Prostate gland (tissue), 2 donors: ENCODE data around the gene INSRR. TPM values are rescaled to one million over a fixed set of nuclear protein-coding genes. Genes with fewer than 3 reads are reported as not detected.

Experiments
- DNase-seq: peaks from one replicate; pipeline ENCODE4 v3.0.0-alpha.2; 2019; ENCODE audit warnings: low spot score
- H3K27ac ChIP-seq, 2 donors: fragments of 200-600 bp; sonication (generic); 2 replicates each; pipeline ENCODE4 v1.5.1; 2017 to 2019
- H3K27me3 ChIP-seq: fragments of 200-600 bp; sonication (generic); replicated peaks from 2 replicates; pipeline ENCODE4 v1.5.1; 2019; ENCODE audit not compliant: insufficient read depth
- H3K36me3 ChIP-seq, 2 donors: fragments of 200-600 bp; sonication (generic); 1 replicate in 1 of 2; 2 replicates in 1 of 2; pipeline versions ENCODE4 v1.5.1 to v1.8.1; 2017 to 2019
- H3K4me1 ChIP-seq: fragments of 200-600 bp; sonication (generic); replicated peaks from 2 replicates; pipeline ENCODE4 v1.5.1; 2019
- H3K4me3 ChIP-seq, 2 donors: fragments of 200-600 bp; sonication (generic); 2 replicates each; pipeline ENCODE4 v1.5.1; 2017 to 2019
- H3K9me3 ChIP-seq: fragments of 200-600 bp; sonication (generic); 2 replicates; pipeline ENCODE4 v1.5.1; 2017
- CTCF ChIP-seq, 4 experiments: fragments of 200-600 bp in 2 of 4; fragments of 450-650 bp in 2 of 4; sonication (generic) in 2 of 4; IDR thresholded peaks; 1 replicate in 3 of 4; 2 replicates in 1 of 4; pipeline ENCODE4 v1.5.1; 2016 to 2019; ENCODE audit warnings: antibody characterized with exemption in 4 of 4, mild to moderate bottlenecking in 2 of 4, moderate library complexity in 2 of 4
- POLR2A ChIP-seq: fragments of 450-650 bp; IDR thresholded peaks from one replicate; pipeline ENCODE4 v1.6.1; 2016; ENCODE audit warnings: antibody characterized with exemption, mild to moderate bottlenecking
- POLR2AphosphoS5 ChIP-seq: sonication (generic); formaldehyde crosslinking; IDR thresholded peaks from one replicate; pipeline ENCODE4 v1.6.1; 2017; ENCODE audit warnings: antibody characterized with exemption
- WGBS: methylation state at CpG from one replicate; pipeline ENCODE4 v1.1.5; 2018; 5-methylcytosine and 5-hydroxymethylcytosine counted together
- intact Hi-C: fragments of 100-400 bp; cut with DNase I; formaldehyde crosslinking; loops from one replicate; pipeline ENCODE4 v1.14.2; 2022
- total RNA-seq, 2 donors: library from RNA; depleted of rRNA; stranded (reverse); fragments of >200 nt; gene quantifications; one replicate each; pipeline ENCODE4 v1.1.0, GENCODE V29; 2016

INSRR gene
- total RNA-seq, 2 donors from 2014 or later: 0.18 to 3.0 TPM

DNA sequence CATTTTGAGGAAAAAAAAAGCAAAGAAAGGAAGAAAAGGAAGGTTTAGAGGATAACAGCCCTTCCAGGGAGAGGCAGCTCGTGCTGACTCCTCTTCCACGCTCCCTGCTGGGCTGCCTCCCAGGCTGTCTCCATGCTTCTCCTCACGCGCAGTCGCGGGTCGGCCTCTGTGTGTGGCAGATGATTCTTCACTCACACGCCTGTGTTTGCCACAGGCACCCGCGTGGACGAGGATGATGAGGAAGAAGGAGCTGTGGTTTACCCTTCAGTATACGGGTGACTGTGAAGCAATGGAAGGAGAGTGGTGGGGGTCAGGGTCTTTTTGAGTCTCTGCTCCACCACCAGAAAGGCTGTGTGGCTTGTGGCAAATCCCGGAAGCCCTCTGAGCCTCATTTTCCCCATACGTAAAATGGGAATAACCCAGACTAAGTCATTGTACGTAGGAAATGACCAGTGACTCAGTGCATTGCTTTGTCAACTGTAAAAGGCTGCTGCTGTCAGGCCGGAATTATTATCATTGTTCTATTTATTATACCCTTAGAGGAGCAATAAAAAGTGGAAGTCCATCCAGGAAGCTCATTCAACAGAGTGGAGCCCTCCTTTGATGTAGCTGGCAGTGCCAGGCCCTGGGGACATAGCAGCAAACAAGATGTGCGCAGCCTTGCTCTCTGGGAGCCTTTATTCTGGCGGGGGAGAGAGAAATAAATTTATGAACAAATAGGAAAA is 30.4 kb downstream of the INSRR start:
- no peaks in the 10 kb centered on the region for H3K4me1 ChIP-seq
- DNase-seq: no peak
- no peak for TF ChIP-seq CTCF (IDR thresholded peaks at IDR 0.05)
- TF ChIP-seq POLR2A: no peak
- TF ChIP-seq POLR2AphosphoS5: no peak
- intact Hi-C loops: no loop called here
- no peak overlapping the region for H3K4me3 ChIP-seq
- no peaks in the 10 kb centered on the region for H3K9me3 ChIP-seq
- no peak overlapping the region for H3K27ac ChIP-seq
- WGBS: 49% methylated on average over 18 of the region's 18 CpGs
- no peaks in the 10 kb centered on the region for H3K36me3 ChIP-seq
- no peaks in the 10 kb centered on the region for H3K27me3 ChIP-seq

- TF ChIP-seq POLR2AphosphoS5 (no peak), POLR2A (no peak), CTCF (IDR thresholded peaks at IDR 0.05) (no peak)
- DNase-seq: no peak
- no peaks in the 10 kb centered on the region for H3K27me3 ChIP-seq
- no peaks in the 10 kb centered on the region for H3K4me1 ChIP-seq
- no peak overlapping the region for H3K27ac ChIP-seq
- no peaks in the 10 kb centered on the region for H3K9me3 ChIP-seq
- WGBS: 46% methylated on average over 1 of the region's 1 CpG
- H3K36me3 ChIP-seq: no peaks in the 10 kb centered on the region
- intact Hi-C loops: no loop called here
- H3K4me3 ChIP-seq: no peak overlapping the region
Measured at GRCh38 chr1:156826630-156827029, 32.3 kb downstream of the INSRR start.

GRCh38 chr1:156823210-156823790 is 35.6 kb downstream of the INSRR start:
- Histone ChIP-seq H3K36me3 (no peaks in the 10 kb centered on the region), H3K9me3 (no peaks in the 10 kb centered on the region), H3K27me3 (no peaks in the 10 kb centered on the region), H3K27ac (no peak overlapping the region), H3K4me1 (no peaks in the 10 kb centered on the region), H3K4me3 (no peak overlapping the region)
- DNase-seq: no peak
- intact Hi-C loops: no loop called here
- TF ChIP-seq POLR2A (no peak), CTCF (IDR thresholded peaks at IDR 0.05) (no peak), POLR2AphosphoS5 (no peak)
- 94% methylated on average over 5 of the region's 5 CpGs for WGBS

GRCh38 chr1:156822680-156823079 is 36.2 kb downstream of the INSRR start:
- DNase-seq: no peak
- Histone ChIP-seq H3K36me3 (no peaks in the 10 kb centered on the region), H3K27me3 (no peaks in the 10 kb centered on the region), H3K4me3 (no peak overlapping the region), H3K9me3 (no peaks in the 10 kb centered on the region), H3K27ac (no peak overlapping the region), H3K4me1 (no peaks in the 10 kb centered on the region)
- intact Hi-C loops: no loop called here
- TF ChIP-seq CTCF (IDR thresholded peaks at IDR 0.05) (no peak), POLR2AphosphoS5 (no peak), POLR2A (no peak)
- WGBS: 78% methylated on average over 1 of the region's 1 CpG

- H3K4me3 ChIP-seq: no peak overlapping the region
- intact Hi-C loops: no loop called here
- no peak overlapping the region for H3K27ac ChIP-seq
- no peak for TF ChIP-seq CTCF (IDR thresholded peaks at IDR 0.05)
- TF ChIP-seq POLR2AphosphoS5: no peak
- no peak for TF ChIP-seq POLR2A
- H3K36me3 ChIP-seq: no peaks in the 10 kb centered on the region
- DNase-seq: no peak
- no peaks in the 10 kb centered on the region for H3K27me3 ChIP-seq
- 60% methylated on average over 4 of the region's 4 CpGs for WGBS
- no peaks in the 10 kb centered on the region for H3K4me1 ChIP-seq
- H3K9me3 ChIP-seq: no peaks in the 10 kb centered on the region
Measured at GRCh38 chr1:156821801-156822200, 37.1 kb downstream of the INSRR start.
